OCI-LY7 (cell line): ENCODE measurements around the gene LDLRAD2. TPM values are rescaled to one million over a fixed set of nuclear protein-coding genes. Genes with fewer than 3 reads are reported as not detected.

ENCODE experiments used
- BruUV-seq: library from RNA; stranded (reverse); fragments of 400-500 nt; replicated peaks from 2 replicates; lab custom pipeline; 2021; lab: Mats Ljungman, UMichigan
- CTCF ChIA-PET: fragments of 300-600 bp; sonication (Branson Sonifier 250); formaldehyde crosslinking; loops from one replicate; lab custom pipeline; 2022; ENCODE audit warnings: antibody characterized with exemption; ENCODE audit not compliant: unreplicated experiment; lab: Charles Lee
- POLR2A ChIA-PET: fragments of 300-600 bp; sonication (Branson Sonifier 250); formaldehyde crosslinking; loops from one replicate; lab custom pipeline; 2022; ENCODE audit warnings: antibody characterized with exemption; lab: Charles Lee
- DNase-seq: peaks from one replicate; pipeline ENCODE4 v3.0.0-alpha.2; 2015; ENCODE audit warnings: low spot score
- H2AFZ ChIP-seq: fragments of 200-600 bp; sonication (generic), shearing (Covaris generic); 2 replicates; pipeline ENCODE4 v1.6.1; 2014; ENCODE audit warnings: mild to moderate bottlenecking, antibody characterized with exemption, low read length, moderate library complexity
- H3K27ac ChIP-seq: fragments of 200-600 bp; sonication (generic); 2 replicates; pipeline ENCODE4 v1.5.1; 2014; ENCODE audit warnings: mixed run types, low read depth, mild to moderate bottlenecking, moderate library complexity, low read length, inconsistent platforms; ENCODE audit not compliant: poor library complexity, severe bottlenecking
- H3K36me3 ChIP-seq: fragments of 200-600 bp; sonication (generic); 2 replicates; pipeline ENCODE4 v1.6.1; 2014; ENCODE audit warnings: mild to moderate bottlenecking, antibody characterized with exemption, low read length, moderate library complexity, mixed read lengths; ENCODE audit not compliant: insufficient read depth
- H3K4me1 ChIP-seq: fragments of 200-600 bp; sonication (generic); 2 replicates; pipeline ENCODE4 v1.5.1; 2014; ENCODE audit warnings: mild to moderate bottlenecking, low read length; ENCODE audit not compliant: insufficient read depth, poor library complexity, severe bottlenecking
- H3K4me2 ChIP-seq: fragments of 200-600 bp; sonication (generic); 2 replicates; pipeline ENCODE4 v1.6.1; 2014; ENCODE audit warnings: mild to moderate bottlenecking, low read length
- H3K4me3 ChIP-seq: fragments of 200-600 bp; sonication (generic); 2 replicates; pipeline ENCODE4 v1.5.1; 2014; ENCODE audit warnings: mild to moderate bottlenecking, low read depth, low read length; ENCODE audit not compliant: poor library complexity, severe bottlenecking
- H3K79me2 ChIP-seq: fragments of 200-600 bp; sonication (generic); 2 replicates; pipeline ENCODE4 v1.6.1; 2016; ENCODE audit warnings: low read depth, mild to moderate bottlenecking, low read length, moderate library complexity, mixed read lengths; ENCODE audit not compliant: insufficient read depth
- H3K9me2 ChIP-seq: fragments of 200-600 bp; sonication (generic); 2 replicates; pipeline ENCODE4 v1.6.1; 2016; ENCODE audit warnings: mild to moderate bottlenecking, low read length, mixed read lengths; ENCODE audit not compliant: insufficient read depth
- H3K9me3 ChIP-seq: fragments of 200-600 bp; sonication (generic); 2 replicates; pipeline ENCODE4 v1.6.1; 2014; ENCODE audit warnings: mild to moderate bottlenecking, mixed run types, low read length, mixed read lengths
- H4K20me1 ChIP-seq: fragments of 200-600 bp; sonication (generic); 2 replicates; pipeline ENCODE4 v1.6.1; 2014; ENCODE audit warnings: mild to moderate bottlenecking, antibody characterized with exemption, low read length, moderate library complexity, mixed read lengths; ENCODE audit not compliant: insufficient read depth
- EZH2phosphoT487 ChIP-seq: fragments of 200-600 bp; sonication (generic); IDR thresholded peaks from 2 replicates; pipeline ENCODE4 v1.6.1; 2018; ENCODE audit warnings: low read depth, borderline replicate concordance, mild to moderate bottlenecking, mixed run types, antibody characterized with exemption, low read length, moderate library complexity, mixed read lengths
- intact Hi-C: fragments of 100-400 bp; cut with micrococcal nuclease; formaldehyde crosslinking; loops from one replicate; pipeline ENCODE4 v1.10.0; 2022; ENCODE audit not compliant: unreplicated experiment
- total RNA-seq, 2 experiments: library from RNA; depleted of rRNA in 1 of 2; stranded (reverse); fragments of >200 nt in 1 of 2; shearing (Covaris generic) in 1 of 2; gene quantifications; 2 replicates each; pipeline ENCODE4 v1.2.3, GENCODE V29; 2014 to 2022
- TF ChIP-seq, protein P1 (sequence below): fragments of 200-600 bp; sonication (generic); conservative IDR thresholded peaks from 2 replicates; pipeline ENCODE4 v1.5.1; 2014; ENCODE audit warnings: mild to moderate bottlenecking, antibody characterized with exemption, low read length, moderate library complexity, mixed read lengths

LDLRAD2 gene
- total RNA-seq, 2 experiments from 2014 or later, result not detected

GRCh38 chr1:21845646-21846641, 33.9 kb downstream of the LDLRAD2 start:
- POLR2A ChIA-PET, result no interaction called here
- H2AFZ ChIP-seq, result no peak overlapping the region
- H3K4me2 ChIP-seq, result no peak overlapping the region
- no peaks in the 10 kb centered on the region for H3K9me3 ChIP-seq
- H3K9me2 ChIP-seq, result no peaks in the 10 kb centered on the region
- no peaks in the 10 kb centered on the region for H4K20me1 ChIP-seq
- intact Hi-C loops, result loop anchor here (10.0 kb wide), 1 partner anchor 119 kb away; no protein-coding TSS in a partner anchor
- H3K79me2 ChIP-seq, result no peaks in the 10 kb centered on the region
- no peak overlapping the region for H3K4me3 ChIP-seq
- DNase-seq, result no peak
- TF ChIP-seq, protein P1, sequence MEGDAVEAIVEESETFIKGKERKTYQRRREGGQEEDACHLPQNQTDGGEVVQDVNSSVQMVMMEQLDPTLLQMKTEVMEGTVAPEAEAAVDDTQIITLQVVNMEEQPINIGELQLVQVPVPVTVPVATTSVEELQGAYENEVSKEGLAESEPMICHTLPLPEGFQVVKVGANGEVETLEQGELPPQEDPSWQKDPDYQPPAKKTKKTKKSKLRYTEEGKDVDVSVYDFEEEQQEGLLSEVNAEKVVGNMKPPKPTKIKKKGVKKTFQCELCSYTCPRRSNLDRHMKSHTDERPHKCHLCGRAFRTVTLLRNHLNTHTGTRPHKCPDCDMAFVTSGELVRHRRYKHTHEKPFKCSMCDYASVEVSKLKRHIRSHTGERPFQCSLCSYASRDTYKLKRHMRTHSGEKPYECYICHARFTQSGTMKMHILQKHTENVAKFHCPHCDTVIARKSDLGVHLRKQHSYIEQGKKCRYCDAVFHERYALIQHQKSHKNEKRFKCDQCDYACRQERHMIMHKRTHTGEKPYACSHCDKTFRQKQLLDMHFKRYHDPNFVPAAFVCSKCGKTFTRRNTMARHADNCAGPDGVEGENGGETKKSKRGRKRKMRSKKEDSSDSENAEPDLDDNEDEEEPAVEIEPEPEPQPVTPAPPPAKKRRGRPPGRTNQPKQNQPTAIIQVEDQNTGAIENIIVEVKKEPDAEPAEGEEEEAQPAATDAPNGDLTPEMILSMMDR, result no peak
- TF ChIP-seq EZH2phosphoT487, result no peak
- no peak overlapping the region for H3K27ac ChIP-seq
- H3K4me1 ChIP-seq, result no peaks in the 10 kb centered on the region
- no TSS peak for BruUV-seq
- CTCF ChIA-PET, result no interaction called here
- H3K36me3 ChIP-seq, result no peaks in the 10 kb centered on the region

- intact Hi-C loops, result loop anchor here (10.0 kb wide), 1 partner anchor 117 kb away; no protein-coding TSS in a partner anchor
- Histone ChIP-seq H3K4me2 (no peak overlapping the region), H4K20me1 (no peaks in the 10 kb centered on the region), H3K79me2 (no peaks in the 10 kb centered on the region), H3K4me1 (peaks cover 7% of the 10 kb centered on the region), H3K4me3 (no peak overlapping the region), H3K36me3 (no peaks in the 10 kb centered on the region), H3K9me2 (no peaks in the 10 kb centered on the region), H3K27ac (no peak overlapping the region), H2AFZ (no peak overlapping the region), H3K9me3 (no peaks in the 10 kb centered on the region)
- CTCF ChIA-PET, result no interaction called here
- POLR2A ChIA-PET, result no interaction called here
- BruUV-seq, result no TSS peak
- no peak for DNase-seq
- no peak for TF ChIP-seq EZH2phosphoT487
- TF ChIP-seq, protein P1, result no peak
These were observed 35.4 kb downstream of the LDLRAD2 start for GRCh38 chr1:21847223-21848205.
